Esophagus squamous epithelium (tissue), 5 donors: ENCODE measurements around the gene ZNF132. TPM values are rescaled to one million over a fixed set of nuclear protein-coding genes. Genes with fewer than 3 reads are reported as not detected.
A peak's percentile ranks its signal among the peaks of the same experiment; 100 is the strongest.

ENCODE experiments used
- DNase-seq: peaks from one replicate; lab custom pipeline; 2025; lab: John Stamatoyannopoulos, UW
- H3K27ac ChIP-seq, 4 donors: fragments of 200-600 bp; sonication (generic); one replicate each; pipeline ENCODE4 v1.5.1; 2016 to 2019; ENCODE audit warnings: mild to moderate bottlenecking in 1 of 4
- H3K27me3 ChIP-seq, 4 donors: fragments of 200-600 bp; sonication (generic); 1 replicate in 3 of 4; 2 replicates in 1 of 4; pipeline versions ENCODE4 v1.5.1 to v1.6.0; 2017 to 2021; ENCODE audit warnings: antibody characterized with exemption in 1 of 4
- H3K36me3 ChIP-seq, 3 donors: fragments of 200-600 bp; sonication (generic); one replicate each; pipeline ENCODE4 v1.5.1; 2016 to 2019
- H3K4me1 ChIP-seq, 3 donors: fragments of 200-600 bp; sonication (generic); one replicate each; pipeline ENCODE4 v1.5.1; 2017 to 2019
- H3K4me3 ChIP-seq, 4 donors: fragments of 200-600 bp; sonication (generic); 1 replicate in 3 of 4; 2 replicates in 1 of 4; pipeline ENCODE4 v1.5.1; 2016 to 2019; ENCODE audit warnings: mild to moderate bottlenecking in 2 of 4, moderate library complexity in 1 of 4
- H3K9me3 ChIP-seq, 3 donors: fragments of 200-600 bp; sonication (generic); one replicate each; pipeline ENCODE4 v1.5.1; 2016 to 2019
- POLR2A ChIP-seq, 4 donors: fragments of 450-650 bp; IDR thresholded peaks; one replicate each; pipeline ENCODE4 v1.6.1; 2017; ENCODE audit warnings: antibody characterized with exemption in 4 of 4, mild to moderate bottlenecking in 4 of 4, moderate library complexity in 3 of 4
- WGBS, 2 donors: methylation state at CpG; one replicate each; pipeline ENCODE4 v1.1.5; 2018; 5-methylcytosine and 5-hydroxymethylcytosine counted together
- intact Hi-C: fragments of 100-400 bp; cut with DNase I; formaldehyde crosslinking; loops from one replicate; pipeline ENCODE4 v1.15.0; 2022
- total RNA-seq, 4 donors: library from RNA; depleted of rRNA; stranded (reverse); fragments of >200 nt; gene quantifications; one replicate each; pipeline ENCODE4 v1.1.0, GENCODE V29; 2016
- TF ChIP-seq, protein P1 (sequence below), 6 experiments: fragments of 450-650 bp in 4 of 6; fragments of 200-600 bp in 2 of 6; sonication (generic) in 2 of 6; IDR thresholded peaks; one replicate each; pipeline ENCODE4 v1.5.1; 2016 to 2019; ENCODE audit warnings: antibody characterized with exemption in 6 of 6, mild to moderate bottlenecking in 4 of 6, moderate library complexity in 4 of 6
- donor health status: DM: yes; HTN: yes; CAD: no.

The ZNF132 gene
- total RNA-seq, 4 donors from 2014 or later = 2.0 to 5.3 (median 2.4) TPM

DNA sequence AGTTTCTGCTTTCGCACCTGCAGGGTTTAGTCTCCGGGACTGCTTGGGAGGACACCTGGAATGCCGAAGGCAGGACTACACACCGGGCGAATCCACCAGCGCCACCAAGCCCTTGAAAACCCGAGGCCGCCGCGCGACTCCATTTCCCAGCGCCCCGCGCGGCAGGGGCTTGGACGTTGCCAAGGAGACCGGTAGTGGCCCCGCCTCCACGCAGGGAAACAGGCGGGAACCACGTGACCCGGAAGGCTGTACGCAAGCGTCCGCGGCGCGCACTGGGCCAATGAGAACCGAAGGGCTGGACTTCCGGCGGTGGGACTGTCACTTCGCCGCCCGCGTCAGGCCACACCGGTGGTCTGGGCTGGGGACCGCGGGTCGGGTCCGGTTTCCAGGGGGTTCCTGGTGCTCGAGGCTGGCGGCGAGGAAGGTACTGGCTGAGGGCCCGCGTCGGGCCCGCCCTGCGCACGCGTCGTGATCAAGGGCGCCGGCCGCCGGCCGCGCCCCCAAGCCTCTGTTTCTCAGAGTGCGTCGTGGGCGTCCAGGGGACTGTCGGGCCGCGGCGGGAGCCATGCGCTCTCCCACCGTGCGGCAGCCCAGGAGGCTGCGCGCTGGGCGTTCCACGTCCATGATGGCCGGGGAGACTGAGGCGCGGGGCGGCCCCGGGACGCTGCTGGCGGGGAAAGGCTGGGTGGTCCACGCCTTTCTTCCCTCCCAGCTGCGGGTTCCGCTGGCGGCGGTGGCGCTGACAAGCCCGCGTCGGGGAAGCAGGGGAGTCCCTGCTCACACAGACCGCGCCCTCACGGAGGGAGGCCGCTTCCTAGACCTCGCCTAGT lies 27.0 kb upstream of the ZNF132 start, which contains the start of gene ZNF324:
Gene ZNF324 (plus strand): TSS at position 321 of the 830 bp plus-strand sequence. CDS start 2,106 bp downstream, outside the sequence.
- peaks cover 12 to 27% (median 14%) of the 10 kb centered on the region in 3 donors for H3K4me1 ChIP-seq
- no peaks in the 10 kb centered on the region for H3K9me3 ChIP-seq
- H3K36me3 ChIP-seq = peaks cover 14 to 31% (median 21%) of the 10 kb centered on the region in 3 donors
- peak within 1 kb of the TSS; percentile 81 to 88 (median 87) for H3K27ac ChIP-seq
- TF ChIP-seq, protein P1, sequence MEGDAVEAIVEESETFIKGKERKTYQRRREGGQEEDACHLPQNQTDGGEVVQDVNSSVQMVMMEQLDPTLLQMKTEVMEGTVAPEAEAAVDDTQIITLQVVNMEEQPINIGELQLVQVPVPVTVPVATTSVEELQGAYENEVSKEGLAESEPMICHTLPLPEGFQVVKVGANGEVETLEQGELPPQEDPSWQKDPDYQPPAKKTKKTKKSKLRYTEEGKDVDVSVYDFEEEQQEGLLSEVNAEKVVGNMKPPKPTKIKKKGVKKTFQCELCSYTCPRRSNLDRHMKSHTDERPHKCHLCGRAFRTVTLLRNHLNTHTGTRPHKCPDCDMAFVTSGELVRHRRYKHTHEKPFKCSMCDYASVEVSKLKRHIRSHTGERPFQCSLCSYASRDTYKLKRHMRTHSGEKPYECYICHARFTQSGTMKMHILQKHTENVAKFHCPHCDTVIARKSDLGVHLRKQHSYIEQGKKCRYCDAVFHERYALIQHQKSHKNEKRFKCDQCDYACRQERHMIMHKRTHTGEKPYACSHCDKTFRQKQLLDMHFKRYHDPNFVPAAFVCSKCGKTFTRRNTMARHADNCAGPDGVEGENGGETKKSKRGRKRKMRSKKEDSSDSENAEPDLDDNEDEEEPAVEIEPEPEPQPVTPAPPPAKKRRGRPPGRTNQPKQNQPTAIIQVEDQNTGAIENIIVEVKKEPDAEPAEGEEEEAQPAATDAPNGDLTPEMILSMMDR (IDR thresholded peaks at IDR 0.05) = peak in 1 of 6 experiments; percentile 5
- TF ChIP-seq POLR2A (IDR thresholded peaks at IDR 0.05) = peak in 2 of 4 donors; percentile 29 to 59
- DNase-seq = peak; percentile 91
- intact Hi-C loops = no loop called here
- H3K4me3 ChIP-seq = peak within 1 kb of the TSS; percentile 76 to 100 (median 90)
- 0% methylated on average over 2 of the region's 92 CpGs; no CpG with 5 or more reads in 1 of the 2 donors for WGBS, 2 donors
- H3K27me3 ChIP-seq = no peaks in the 10 kb centered on the region

DNA sequence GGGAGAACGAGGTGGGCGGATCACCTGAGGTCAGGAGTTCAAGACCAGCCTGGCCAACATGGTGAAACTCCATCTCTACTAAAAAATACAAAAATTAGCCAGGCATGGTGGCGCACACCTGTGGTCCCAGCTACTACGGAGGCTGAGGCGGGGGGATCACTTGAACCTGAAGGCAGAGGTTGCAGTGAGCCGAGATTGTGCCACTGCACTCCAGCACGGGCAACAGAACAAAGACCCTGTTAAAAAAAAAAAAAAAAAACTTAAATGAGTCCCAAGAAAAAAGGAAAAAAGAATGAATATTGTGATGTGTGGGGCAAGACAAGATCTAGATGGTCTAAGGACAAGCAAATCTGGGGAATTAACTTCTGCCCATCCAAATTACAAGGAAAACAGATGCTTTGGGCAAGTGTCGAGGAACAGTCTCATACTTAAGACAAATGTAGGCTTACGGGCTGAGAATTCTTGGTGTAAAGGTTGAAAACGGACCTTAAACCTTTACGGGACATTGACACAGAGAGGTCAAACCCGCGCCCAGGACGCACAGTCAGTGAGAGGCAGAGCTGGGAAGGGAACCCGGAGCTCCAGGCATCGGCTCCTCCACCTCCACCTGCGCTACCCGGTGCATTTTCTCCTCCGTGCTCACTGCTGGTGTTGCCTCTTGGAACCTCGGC lies 26.3 kb upstream of the ZNF132 start:
- intact Hi-C loops = no loop called here
- peak overlapping the region in 1 of 4 donors; percentile 88 for H3K27ac ChIP-seq
- WGBS, 2 donors = 40 to 42% methylated on average over 15 to 17 of the region's 20 CpGs

DNA sequence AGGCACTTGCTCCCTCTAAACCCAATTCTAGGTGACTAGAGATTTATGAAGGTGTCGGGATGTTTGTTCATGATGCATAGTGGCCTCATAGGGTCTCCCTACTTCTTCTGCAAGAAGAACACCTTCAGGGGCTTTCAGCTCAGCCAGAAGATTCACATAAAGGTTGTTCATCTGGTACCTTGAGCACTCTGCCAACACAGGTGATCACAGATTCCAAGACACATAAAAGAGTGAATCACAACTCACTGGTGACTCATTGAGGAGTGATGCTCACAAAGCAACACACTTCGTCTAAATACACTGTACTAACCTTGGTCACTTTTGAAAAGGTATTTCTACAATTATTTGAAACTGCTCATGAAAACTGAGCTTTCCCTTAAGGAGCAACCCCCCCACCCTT lies 20.1 kb upstream of the ZNF132 start:
- H3K4me1 ChIP-seq = no peaks in the 10 kb centered on the region
- H3K9me3 ChIP-seq = no peaks in the 10 kb centered on the region
- no peaks in the 10 kb centered on the region for H3K27me3 ChIP-seq
- intact Hi-C loops = no loop called here
- no peak overlapping the region for H3K27ac ChIP-seq
- 16 to 51% methylated on average over 2 of the region's 2 CpGs for WGBS, 2 donors
- no peak for DNase-seq
- no peak overlapping the region for H3K4me3 ChIP-seq
- peaks cover 0 to 29% (median 7%) of the 10 kb centered on the region in 3 donors for H3K36me3 ChIP-seq
- TF ChIP-seq, protein P1 (IDR thresholded peaks at IDR 0.05) = no peak
- no peak for TF ChIP-seq POLR2A (IDR thresholded peaks at IDR 0.05)

More for the DNA sequence above, 26.3 kb upstream of the ZNF132 start:
- Histone ChIP-seq H3K27me3 (no peaks in the 10 kb centered on the region), H3K36me3 (peaks cover 10 to 23% (median 15%) of the 10 kb centered on the region in 3 donors), H3K9me3 (no peaks in the 10 kb centered on the region), H3K4me3 (peak overlapping the region; percentile 76 to 100 (median 90)), H3K4me1 (peaks cover 12 to 27% (median 14%) of the 10 kb centered on the region in 3 donors)
- no peak for DNase-seq
- TF ChIP-seq POLR2A (IDR thresholded peaks at IDR 0.05) = no peak
- TF ChIP-seq, protein P1 (IDR thresholded peaks at IDR 0.05) = no peak

DNA sequence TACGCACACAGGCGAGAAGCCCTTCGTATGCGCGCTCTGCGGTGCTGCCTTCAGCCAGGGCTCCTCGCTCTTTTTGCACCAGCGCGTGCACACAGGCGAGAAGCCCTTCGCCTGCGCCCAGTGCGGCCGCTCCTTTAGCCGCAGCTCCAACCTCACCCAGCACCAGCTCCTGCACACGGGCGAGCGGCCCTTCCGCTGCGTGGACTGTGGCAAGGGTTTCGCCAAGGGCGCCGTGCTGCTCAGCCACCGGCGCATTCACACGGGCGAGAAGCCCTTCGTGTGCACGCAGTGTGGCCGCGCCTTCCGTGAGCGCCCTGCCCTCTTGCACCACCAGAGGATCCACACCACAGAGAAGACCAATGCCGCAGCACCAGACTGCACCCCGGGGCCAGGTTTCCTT lies 16.2 kb upstream of the ZNF132 start:
- no peak overlapping the region for H3K4me3 ChIP-seq
- no peaks in the 10 kb centered on the region for H3K27me3 ChIP-seq
- H3K27ac ChIP-seq = no peak overlapping the region
- H3K4me1 ChIP-seq = peaks cover 0 to 17% (median under 1%) of the 10 kb centered on the region in 3 donors
- intact Hi-C loops = no loop called here
- peaks cover 0 to 48% (median 7%) of the 10 kb centered on the region in 3 donors for H3K36me3 ChIP-seq
- DNase-seq = no peak
- WGBS, 2 donors = 95 to 100% methylated on average over 6 to 16 of the region's 35 CpGs
- no peaks in the 10 kb centered on the region for H3K9me3 ChIP-seq
- TF ChIP-seq, protein P1 (IDR thresholded peaks at IDR 0.05) = no peak
- no peak for TF ChIP-seq POLR2A (IDR thresholded peaks at IDR 0.05)
